ENCODE data around the gene IMPA2. TPM values are rescaled to one million over a fixed set of nuclear protein-coding genes. Genes with fewer than 3 reads are reported as not detected.

Gene IMPA2
- total and polyA plus RNA-seq, 2 of the 13 experiments (the other 11 are each of a cell fraction or from before 2014, with no cell fraction given): 37.8 to 71.8 TPM

DNA sequence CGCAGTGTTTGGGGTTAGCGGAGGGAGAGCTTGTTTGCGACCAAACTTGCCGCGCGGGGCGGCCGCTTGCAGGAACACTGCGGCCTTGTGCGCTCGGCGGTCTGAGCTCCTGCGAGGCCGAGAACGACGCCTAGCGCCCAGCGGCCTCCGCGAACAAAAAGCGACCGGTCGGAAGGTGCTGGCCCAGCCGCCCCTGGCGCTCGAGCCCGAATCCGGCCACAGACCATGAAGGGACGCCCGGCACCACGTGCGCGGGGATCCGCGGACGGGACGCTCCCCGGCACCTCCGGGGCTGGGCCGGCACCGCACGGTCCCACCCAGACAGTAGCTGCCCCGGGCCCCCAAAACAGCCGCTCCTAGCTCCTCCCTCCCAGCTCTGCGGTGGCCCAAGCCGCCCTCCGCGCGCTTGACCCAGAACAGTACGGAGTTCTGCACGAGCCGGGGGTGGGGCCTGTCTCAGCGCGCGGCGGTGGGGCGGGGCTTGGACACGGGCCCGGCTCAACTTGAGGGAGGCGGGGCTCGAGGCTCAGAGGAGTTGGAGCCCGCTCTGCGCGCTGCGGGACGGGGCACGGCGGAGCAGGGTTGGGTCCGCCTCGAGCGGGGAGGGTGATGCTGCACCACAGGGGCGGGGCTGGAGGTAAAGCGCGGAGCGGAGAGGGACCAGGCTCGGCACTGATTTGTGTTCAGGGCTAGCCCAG lies 664 bp upstream of the IMPA2 start (continued):
- no peak for TF ChIP-seq PAWR (CRISPR knock-in tag; IDR thresholded peaks at IDR 0.05; ENCODE audit: borderline replicate concordance)
- TF ChIP-seq ZNF329 (CRISPR knock-in tag; IDR thresholded peaks at IDR 0.05; ENCODE audit: low read depth): no peak; the same call in 1 of the 2 replicates
- TF ChIP-seq YEATS4 (CRISPR knock-in tag; IDR thresholded peaks at IDR 0.05; ENCODE audit: borderline replicate concordance): peak; percentile 92
- no peak for TF ChIP-seq MAFF (IDR thresholded peaks at IDR 0.05; ENCODE audit: low read depth, low read length)
- TF ChIP-seq MYPOP (CRISPR knock-in tag; IDR thresholded peaks at IDR 0.05): peak; percentile 91
- no peak for TF ChIP-seq SMARCC2 (IDR thresholded peaks at IDR 0.05)
- TF ChIP-seq GABPB1 (CRISPR knock-in tag; IDR thresholded peaks at IDR 0.05): peak; percentile 77
- peak; percentile 77; the same call in 1 of the 2 replicates for TF ChIP-seq TERF1 (CRISPR knock-in tag; IDR thresholded peaks at IDR 0.05)
- peak; percentile 81; the same call in 1 of the 2 replicates for TF ChIP-seq ZFP91 (CRISPR knock-in tag; IDR thresholded peaks at IDR 0.05; ENCODE audit: borderline replicate concordance)
- TF ChIP-seq ZNF598 (CRISPR knock-in tag; IDR thresholded peaks at IDR 0.05; ENCODE audit: borderline replicate concordance): 0 out of 2 replicates have a peak, but pooled peaks have one; percentile 76
- TF ChIP-seq ELF4 (CRISPR knock-in tag; IDR thresholded peaks at IDR 0.05; ENCODE audit: borderline replicate concordance): no peak
- peak; percentile 90 for TF ChIP-seq NKX3-1 (CRISPR knock-in tag; IDR thresholded peaks at IDR 0.05)
- 0 out of 2 replicates have a peak, but pooled peaks have one; percentile 28 for TF ChIP-seq DNMT1 (CRISPR knock-in tag; IDR thresholded peaks at IDR 0.05)
- peak; percentile 79; the same call in 1 of the 2 replicates for TF ChIP-seq KDM2A (CRISPR knock-in tag; IDR thresholded peaks at IDR 0.05; ENCODE audit: borderline replicate concordance, low read depth)
- TF ChIP-seq ZNF720 (CRISPR knock-in tag; IDR thresholded peaks at IDR 0.05): no peak
- no peak; the same call in 1 of the 2 replicates for TF ChIP-seq ZNF749 (CRISPR knock-in tag; IDR thresholded peaks at IDR 0.05; ENCODE audit: borderline replicate concordance)
- TF ChIP-seq RERE (CRISPR knock-in tag; IDR thresholded peaks at IDR 0.05; ENCODE audit: low read depth): no peak; the same call in 1 of the 2 replicates
- TF ChIP-seq TCF12 (IDR thresholded peaks at IDR 0.05): no peak
- TF ChIP-seq TCF12 (CRISPR knock-in tag; IDR thresholded peaks at IDR 0.05): no peak
- peak; percentile 74; the same call in 1 of the 2 replicates for TF ChIP-seq ZFP41 (CRISPR knock-in tag; IDR thresholded peaks at IDR 0.05; ENCODE audit: borderline replicate concordance)

Measured in HepG2 (cell line).